Loucy (cell line): Measurements from ENCODE around the gene MAGIX.

Experiments used
- CTCF ChIP-seq: fragments of 200-600 bp; sonication (generic); conservative IDR thresholded peaks from 2 replicates; pipeline ENCODE4 v1.5.1; 2014; ENCODE audit warnings: mild to moderate bottlenecking, antibody characterized with exemption, low read length
- EZH2phosphoT487 ChIP-seq: fragments of 200-600 bp; IDR thresholded peaks from 2 replicates; pipeline ENCODE4 v1.6.1; 2018; ENCODE audit warnings: antibody characterized with exemption, mild to moderate bottlenecking, moderate library complexity, borderline replicate concordance

- no peak for TF ChIP-seq CTCF
- TF ChIP-seq EZH2phosphoT487 = no peak
Observed at GRCh38 chrX:49178537-49178936, 16.0 kb downstream of the MAGIX start.
